GM12801 (cell line): ENCODE results near the gene CACNA1A.

Experiments used
- CTCF ChIP-seq: IDR thresholded peaks from one replicate; pipeline ENCODE4 v1.5.1; 2011; ENCODE audit warnings: control low read depth; ENCODE audit not compliant: insufficient read length; ENCODE audit errors: extremely low read depth

The CACNA1A gene

DNA sequence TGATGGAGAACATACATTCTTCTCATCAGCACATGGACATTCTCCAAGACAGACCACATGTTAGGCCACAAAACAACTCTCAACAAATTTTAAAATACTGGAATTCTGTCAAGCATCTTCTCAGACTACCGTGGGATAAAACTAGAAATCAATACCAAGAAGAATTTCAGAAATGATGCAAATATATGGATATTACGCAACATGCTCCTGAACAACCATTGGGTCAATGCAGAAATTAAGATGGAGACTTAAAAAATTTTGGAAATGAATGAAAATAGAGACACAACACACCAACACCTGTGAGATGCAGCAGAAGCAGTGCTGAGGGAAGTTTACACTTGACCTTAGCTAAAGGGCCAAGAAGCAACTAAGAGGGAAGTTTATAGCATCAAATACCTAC is 162.8 kb downstream of the CACNA1A start:
- TF ChIP-seq CTCF: no peak

DNA sequence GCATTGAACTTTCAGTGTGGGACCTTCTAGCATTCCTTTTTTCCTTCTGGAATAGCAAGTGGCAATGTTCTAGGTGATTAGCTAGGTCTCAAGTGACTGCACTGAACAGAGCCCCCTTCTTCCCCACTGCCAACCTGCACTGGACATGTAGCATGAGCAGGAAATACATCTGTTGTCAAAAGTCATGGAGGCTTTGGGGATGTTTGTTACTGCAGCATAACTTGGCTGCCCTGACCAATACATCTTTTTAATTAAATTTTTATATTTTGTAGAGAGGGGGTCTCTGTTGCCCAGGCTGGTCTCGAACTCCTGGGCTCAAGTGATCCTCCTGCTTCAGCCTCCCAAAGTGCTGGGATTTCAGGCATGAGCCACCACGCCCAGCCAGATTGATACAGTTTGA is 163.6 kb downstream of the CACNA1A start:
- TF ChIP-seq CTCF: no peak

- no peak for TF ChIP-seq CTCF
These were observed 166.4 kb downstream of the CACNA1A start for GRCh38 chr19:13339869-13340268.

DNA sequence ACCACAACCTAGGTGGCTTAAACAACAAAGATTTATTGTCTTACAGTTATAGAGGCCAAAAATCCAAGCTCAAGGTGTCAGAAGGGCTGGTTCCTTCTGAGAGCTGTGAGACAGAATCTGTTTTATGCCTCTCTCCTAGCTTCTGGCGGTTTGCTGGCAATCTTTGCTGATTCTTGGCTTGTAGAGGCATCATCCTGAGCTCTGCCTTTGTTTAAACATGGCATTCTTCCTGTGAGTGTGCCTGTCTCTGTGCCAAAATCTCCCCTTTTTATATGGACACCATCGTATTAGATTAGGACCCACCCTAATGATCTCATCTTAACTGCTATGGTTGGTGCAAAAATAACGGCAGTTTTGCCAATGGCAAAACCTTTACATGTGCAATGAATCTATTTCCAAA is 169.1 kb downstream of the CACNA1A start:
- TF ChIP-seq CTCF: no peak

- TF ChIP-seq CTCF: no peak
These were observed 171.3 kb downstream of the CACNA1A start for GRCh38 chr19:13334801-13335481.

- no peak for TF ChIP-seq CTCF
These were observed 176.0 kb downstream of the CACNA1A start for GRCh38 chr19:13330285-13330684.

- no peak for TF ChIP-seq CTCF
These were observed 176.5 kb downstream of the CACNA1A start for GRCh38 chr19:13329766-13330165.
